Keratinocyte (primary cell): ENCODE data around the gene TRIP6. TPM values are rescaled to one million over a fixed set of nuclear protein-coding genes. Genes with fewer than 3 reads are reported as not detected.
"Not testable (repeated sequence)": the region's sequence is repeated elsewhere in the genome, so short reads cannot be mapped to it uniquely, and the experiment has no call there.

ENCODE experiments used
- DNase-seq: peaks from one replicate; pipeline ENCODE4 v3.0.0-alpha.2; 2011; ENCODE audit warnings: low read depth, missing footprints, low spot score
- FAIRE-seq: peaks from 2 replicates; lab custom pipeline; 2011; peaks lifted over from hg19 to GRCh38; lab: Jason Lieb, UNC
- H2AFZ ChIP-seq: 2 replicates; pipeline ENCODE4 v1.6.0; 2012; ENCODE audit warnings: low read length, control low read depth, inconsistent platforms; ENCODE audit not compliant: control insufficient read depth
- H3K27ac ChIP-seq: 2 replicates; pipeline ENCODE4 v1.5.1; 2011; ENCODE audit warnings: low read length; ENCODE audit not compliant: control insufficient read depth, insufficient read depth
- H3K27me3 ChIP-seq: 3 replicates; pipeline ENCODE4 v1.6.0; 2011; ENCODE audit warnings: low read length; ENCODE audit not compliant: control insufficient read depth, insufficient read depth; ENCODE audit errors: extremely low read depth
- H3K36me3 ChIP-seq, 2 experiments: 2 replicates in 1 of 2; 3 replicates in 1 of 2; pipeline ENCODE4 v1.5.1; 2011; ENCODE audit warnings: low read length in 2 of 2, mild to moderate bottlenecking in 1 of 2; ENCODE audit not compliant: control insufficient read depth in 2 of 2, insufficient read depth in 2 of 2; ENCODE audit errors: extremely low read depth in 1 of 2
- H3K4me1 ChIP-seq: 3 replicates; pipeline ENCODE4 v1.5.1; 2011; ENCODE audit warnings: low read length; ENCODE audit not compliant: control insufficient read depth, insufficient read depth; ENCODE audit errors: extremely low read depth
- H3K4me2 ChIP-seq: 3 replicates; pipeline ENCODE4 v1.6.0; 2011; ENCODE audit warnings: low read depth, low read length; ENCODE audit not compliant: control insufficient read depth, insufficient read depth; ENCODE audit errors: extremely low read depth
- H3K4me3 ChIP-seq, 3 experiments: fragments of 200-600 bp in 1 of 3; sonication (generic) in 1 of 3; 2 replicates in 2 of 3; 3 replicates in 1 of 3; pipeline ENCODE4 v1.5.1; 2011 to 2016; ENCODE audit warnings: low read length in 3 of 3, mild to moderate bottlenecking in 3 of 3, control low read depth in 2 of 3, inconsistent platforms in 1 of 3, low read depth in 1 of 3, mixed read lengths in 1 of 3, mixed run types in 1 of 3, moderate library complexity in 1 of 3; ENCODE audit not compliant: control insufficient read depth in 2 of 3, insufficient read depth in 2 of 3; ENCODE audit errors: extremely low read depth in 1 of 3
- H3K79me2 ChIP-seq: 2 replicates; pipeline ENCODE4 v1.6.0; 2012; ENCODE audit warnings: low read length; ENCODE audit not compliant: control insufficient read depth, insufficient read depth
- H3K9ac ChIP-seq: 3 replicates; pipeline ENCODE4 v1.6.0; 2011; ENCODE audit warnings: low read length; ENCODE audit not compliant: control insufficient read depth, insufficient read depth; ENCODE audit errors: extremely low read depth
- H3K9me1 ChIP-seq: 3 replicates; pipeline ENCODE4 v1.6.0; 2011; ENCODE audit warnings: low read length; ENCODE audit not compliant: control insufficient read depth, insufficient read depth; ENCODE audit errors: extremely low read depth
- H3K9me3 ChIP-seq: 2 replicates; pipeline ENCODE4 v1.5.1; 2012; ENCODE audit warnings: low read depth, low read length; ENCODE audit not compliant: control insufficient read depth
- H4K20me1 ChIP-seq: 3 replicates; pipeline ENCODE4 v1.6.0; 2011; ENCODE audit warnings: low read length; ENCODE audit not compliant: control insufficient read depth, insufficient read depth; ENCODE audit errors: extremely low read depth
- EZH2 ChIP-seq: IDR thresholded peaks from one replicate; pipeline ENCODE4 v1.6.1; 2012; ENCODE audit warnings: inconsistent platforms, mild to moderate bottlenecking, low read length, moderate library complexity
- dilution Hi-C: fragments of 300-500 bp; cut with MboI; formaldehyde crosslinking; loops from one replicate; pipeline ENCODE4 v1.7.0; 2020; ENCODE audit warnings: low sequenced_read_pairs; ENCODE audit not compliant: extremely low pct_ligation_motif_present
- polyA plus RNA-seq, 5 experiments: library from polyadenylated mRNA; depleted of rRNA in 3 of 5; stranded (reverse) in 3 of 5; stranded (forward) in 1 of 5; unstranded in 1 of 5; fragments of >200 nt; gene quantifications; 1 replicate in 1 of 5; 2 replicates in 3 of 5; 3 replicates in 1 of 5; pipeline versions ENCODE4 v1.2.1 to v1.2.3, GENCODE V29; 2011 to 2012; ENCODE audit warnings: missing spikeins in 2 of 5, low read depth in 1 of 5, low replicate concordance in 1 of 5
- TF ChIP-seq, protein P1 (sequence below), 3 experiments: IDR thresholded peaks in 1 of 3; conservative IDR thresholded peaks in 1 of 3; optimal IDR thresholded peaks in 1 of 3; 2 replicates in 2 of 3; 3 replicates in 1 of 3; pipeline versions ENCODE3 to v1.5.1; 2011; ENCODE audit warnings: low read length in 3 of 3, mild to moderate bottlenecking in 3 of 3, moderate library complexity in 2 of 3, control low read depth in 1 of 3, inconsistent platforms in 1 of 3; ENCODE audit not compliant: insufficient read depth in 2 of 3; ENCODE audit errors: extremely low read depth in 1 of 3

Gene TRIP6
- polyA plus RNA-seq, 1 donor (not counting 4 experiments of a cell fraction or from before 2014, with no cell fraction given) = 83.8 TPM

DNA sequence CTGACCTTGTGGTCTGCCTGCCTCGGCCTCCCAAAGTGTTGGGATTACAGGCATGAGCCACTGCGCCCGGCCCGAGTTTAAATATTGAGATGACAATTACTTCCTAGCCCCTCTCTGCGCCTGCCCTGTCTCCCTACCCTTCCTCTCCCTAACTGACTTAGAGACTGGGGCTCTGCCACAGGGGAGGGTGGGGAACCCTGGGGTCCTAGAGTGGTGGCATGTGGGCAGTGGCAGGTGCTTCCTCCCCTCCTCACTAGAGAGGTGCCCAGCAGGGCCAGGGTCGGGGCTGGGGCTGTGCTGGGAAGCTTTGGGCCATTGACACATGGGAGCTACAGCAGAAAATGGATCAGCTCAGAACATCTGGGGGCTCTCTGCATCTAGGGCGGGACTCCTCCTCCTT lies 35.5 kb downstream of the TRIP6 start:
- DNase-seq (no peak), FAIRE-seq (no peak)
- Histone ChIP-seq H3K4me1 (no peaks in the 10 kb centered on the region), H4K20me1 (no peaks in the 10 kb centered on the region), H3K9me1 (no peaks in the 10 kb centered on the region), H3K27ac (no peak overlapping the region), H3K4me3 (no peak overlapping the region), H3K36me3 (no peaks in the 10 kb centered on the region), H3K9me3 (no peaks in the 10 kb centered on the region), H2AFZ (no peak overlapping the region), H3K4me2 (no peak overlapping the region), H3K27me3 (peaks cover 10% of the 10 kb centered on the region), H3K9ac (no peak overlapping the region), H3K79me2 (no peaks in the 10 kb centered on the region)
- dilution Hi-C loops = no loop called here
- TF ChIP-seq EZH2 = no peak

DNA sequence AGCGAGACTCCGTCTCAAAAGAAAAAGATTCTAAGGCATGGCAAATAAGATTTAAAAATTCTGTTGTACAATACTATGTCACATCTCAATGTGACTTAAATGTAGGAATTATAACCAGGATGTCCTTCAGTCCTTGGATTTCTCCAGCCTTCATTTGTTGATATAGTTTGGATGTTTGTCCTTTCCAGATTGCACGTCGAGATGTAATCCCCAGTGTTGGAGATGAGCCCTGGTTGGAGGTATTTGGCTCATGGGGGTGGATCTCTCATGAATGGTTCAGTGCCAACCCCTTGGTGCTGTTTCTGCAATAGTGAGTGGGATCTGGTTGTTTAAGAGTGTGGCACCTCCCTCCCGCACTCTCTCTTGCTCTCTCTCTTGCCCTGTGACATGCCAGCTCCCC lies 41.3 kb downstream of the TRIP6 start:
- no peaks in the 10 kb centered on the region for H4K20me1 ChIP-seq
- no peaks in the 10 kb centered on the region for H3K79me2 ChIP-seq
- no peak overlapping the region for H3K27ac ChIP-seq
- no peak for TF ChIP-seq EZH2
- TF ChIP-seq, protein P1, sequence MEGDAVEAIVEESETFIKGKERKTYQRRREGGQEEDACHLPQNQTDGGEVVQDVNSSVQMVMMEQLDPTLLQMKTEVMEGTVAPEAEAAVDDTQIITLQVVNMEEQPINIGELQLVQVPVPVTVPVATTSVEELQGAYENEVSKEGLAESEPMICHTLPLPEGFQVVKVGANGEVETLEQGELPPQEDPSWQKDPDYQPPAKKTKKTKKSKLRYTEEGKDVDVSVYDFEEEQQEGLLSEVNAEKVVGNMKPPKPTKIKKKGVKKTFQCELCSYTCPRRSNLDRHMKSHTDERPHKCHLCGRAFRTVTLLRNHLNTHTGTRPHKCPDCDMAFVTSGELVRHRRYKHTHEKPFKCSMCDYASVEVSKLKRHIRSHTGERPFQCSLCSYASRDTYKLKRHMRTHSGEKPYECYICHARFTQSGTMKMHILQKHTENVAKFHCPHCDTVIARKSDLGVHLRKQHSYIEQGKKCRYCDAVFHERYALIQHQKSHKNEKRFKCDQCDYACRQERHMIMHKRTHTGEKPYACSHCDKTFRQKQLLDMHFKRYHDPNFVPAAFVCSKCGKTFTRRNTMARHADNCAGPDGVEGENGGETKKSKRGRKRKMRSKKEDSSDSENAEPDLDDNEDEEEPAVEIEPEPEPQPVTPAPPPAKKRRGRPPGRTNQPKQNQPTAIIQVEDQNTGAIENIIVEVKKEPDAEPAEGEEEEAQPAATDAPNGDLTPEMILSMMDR (optimal IDR thresholded peaks at IDR 0.05 in 1 of 3, IDR thresholded peaks at IDR 0.05 in 1 of 3, conservative IDR thresholded peaks at IDR 0.05 in 1 of 3; ENCODE audit: extremely low read depth in 1 of 3, insufficient read depth in 2 of 3, low read length in 3 of 3) = no peak
- no peak overlapping the region for H2AFZ ChIP-seq
- H3K36me3 ChIP-seq = no peaks in the 10 kb centered on the region
- no peak for FAIRE-seq
- no peaks in the 10 kb centered on the region for H3K9me3 ChIP-seq
- H3K27me3 ChIP-seq = no peaks in the 10 kb centered on the region
- no peak overlapping the region for H3K4me2 ChIP-seq
- no peak overlapping the region for H3K9ac ChIP-seq
- H3K4me1 ChIP-seq = no peaks in the 10 kb centered on the region
- no peaks in the 10 kb centered on the region for H3K9me1 ChIP-seq
- dilution Hi-C loops = no loop called here
- H3K4me3 ChIP-seq = no peak overlapping the region
- no peak for DNase-seq

DNA sequence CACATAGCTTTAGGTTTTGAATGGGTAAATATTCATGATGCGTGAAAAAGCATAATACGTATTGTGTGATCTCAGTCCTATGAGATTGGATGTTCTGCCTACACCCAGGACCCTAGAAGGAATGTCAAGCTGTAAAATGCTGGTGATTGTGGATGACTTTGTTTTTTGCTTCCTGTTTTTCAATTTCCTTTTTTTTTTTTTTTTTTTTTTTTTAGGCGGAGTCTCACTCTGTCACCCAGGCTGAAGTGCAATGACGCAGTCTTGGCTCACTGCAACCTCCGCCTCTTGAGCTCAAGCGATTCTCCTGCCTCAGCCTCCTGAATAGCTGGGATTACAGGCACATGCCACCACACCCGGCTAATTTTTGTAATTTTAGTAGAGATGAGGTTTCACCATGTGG lies 43.3 kb downstream of the TRIP6 start:
- H3K9ac ChIP-seq, H3K4me1 ChIP-seq, H3K4me3 ChIP-seq, DNase-seq, H2AFZ ChIP-seq, FAIRE-seq, H3K9me3 ChIP-seq, H3K27me3 ChIP-seq, H3K4me2 ChIP-seq, dilution Hi-C loops, H3K27ac ChIP-seq, H4K20me1 ChIP-seq, H3K9me1 ChIP-seq, H3K36me3 ChIP-seq, H3K79me2 ChIP-seq: not testable (repeated sequence)
